Kidney capillary endothelial cell (primary cell): ENCODE results near the gene KIRREL1.

Experiments
- DNase-seq: peaks from one replicate; pipeline ENCODE4 v3.0.0-alpha.2; 2018; ENCODE audit warnings: low spot score

The KIRREL1 gene

DNA sequence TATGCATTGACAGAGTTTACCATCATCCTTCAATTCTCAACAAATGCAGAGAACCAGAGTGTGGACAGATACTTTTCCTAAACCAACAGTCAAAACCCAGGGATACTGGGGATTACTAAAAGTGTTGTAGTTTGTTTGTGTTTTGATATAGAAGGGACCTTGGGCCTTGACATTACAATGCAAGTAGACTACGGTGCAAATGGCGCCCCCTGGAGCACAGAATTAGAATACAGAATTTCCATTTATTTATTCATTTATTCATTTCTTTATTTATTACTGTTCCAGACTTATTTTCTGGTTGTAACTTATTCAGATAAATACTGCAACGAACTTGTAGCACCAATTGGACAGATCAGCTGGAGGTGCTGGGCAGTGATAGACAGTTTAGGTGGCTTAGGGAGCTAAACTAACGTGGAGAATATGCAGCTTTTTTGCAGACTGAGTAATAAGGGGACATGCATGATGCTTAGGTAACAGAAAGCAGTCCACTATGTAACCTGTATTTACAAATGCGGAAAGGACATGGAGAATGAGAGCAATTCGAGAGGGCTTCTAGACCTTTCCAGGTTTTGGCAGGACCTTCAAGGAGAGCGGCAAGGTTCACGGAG, 42.6 kb downstream of the KIRREL1 start:
- DNase-seq, result no peak

- DNase-seq, result no peak
Observed at GRCh38 chr1:158037008-158037865, 43.8 kb downstream of the KIRREL1 start.

DNA sequence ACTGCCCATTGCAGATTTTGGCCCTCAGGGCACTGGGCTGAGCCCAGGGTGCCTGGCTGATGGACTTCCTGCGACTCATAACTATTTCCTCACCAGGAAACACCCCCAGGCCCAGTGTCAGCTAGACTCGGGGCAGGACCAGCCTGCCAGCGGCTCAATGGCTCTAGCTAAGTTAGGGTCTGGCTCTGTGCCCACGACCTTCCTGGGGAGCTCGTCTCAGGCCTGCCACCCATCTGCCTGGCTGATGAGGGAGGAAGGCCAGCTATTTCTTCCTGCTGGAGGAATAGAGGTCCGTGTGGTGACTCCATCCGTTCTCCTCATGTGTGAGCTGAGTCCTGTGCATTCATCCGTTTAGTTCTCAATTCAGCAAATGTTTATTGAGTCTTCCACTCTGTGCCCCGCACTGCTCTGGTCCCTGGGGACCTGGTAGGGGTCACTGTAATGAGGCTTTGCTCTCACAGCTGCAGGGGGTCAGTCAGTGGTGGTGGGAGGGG, 44.5 kb downstream of the KIRREL1 start:
- DNase-seq, result peak; percentile 94

GRCh38 chr1:158038793-158039192, 45.3 kb downstream of the KIRREL1 start:
- DNase-seq, result no peak

DNA sequence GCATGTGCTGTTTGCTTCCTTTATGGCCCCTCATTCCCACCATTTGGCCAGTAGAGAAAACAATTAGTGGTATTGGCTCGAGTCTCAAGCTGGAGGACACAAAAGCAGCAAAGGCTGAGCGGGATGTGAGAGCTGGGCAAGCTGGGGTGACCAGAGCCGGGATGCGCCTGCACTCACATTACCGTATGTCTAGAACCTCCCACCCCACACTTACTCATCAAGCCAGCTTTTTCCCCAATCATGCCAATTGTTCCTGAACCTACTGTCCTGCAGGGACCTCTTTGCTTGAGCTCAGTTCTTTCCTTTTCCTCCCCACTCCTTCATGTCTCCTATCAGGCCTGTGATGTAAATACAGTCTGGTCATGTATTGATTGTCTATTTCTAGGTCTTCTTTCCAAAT, 45.9 kb downstream of the KIRREL1 start:
- no peak for DNase-seq

DNA sequence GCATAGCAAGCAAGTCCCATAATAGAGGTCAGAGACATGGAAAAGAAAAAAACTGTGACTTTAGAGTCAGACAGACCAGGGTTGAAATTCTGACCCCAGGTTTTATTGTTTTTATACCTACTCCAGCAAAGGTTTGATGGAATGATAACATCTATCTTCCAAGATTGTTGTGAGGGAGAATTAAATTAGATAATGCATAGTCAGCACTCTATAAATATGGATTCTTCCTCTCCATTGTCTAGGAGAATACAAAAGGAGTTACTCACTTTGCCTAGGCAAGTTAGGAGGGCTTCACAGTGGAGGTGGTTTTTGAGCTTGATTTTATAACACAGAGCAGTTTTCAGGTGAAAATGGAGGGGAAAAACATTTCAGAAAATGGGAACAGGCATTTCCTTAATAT, 46.9 kb downstream of the KIRREL1 start:
- DNase-seq, result no peak

DNA sequence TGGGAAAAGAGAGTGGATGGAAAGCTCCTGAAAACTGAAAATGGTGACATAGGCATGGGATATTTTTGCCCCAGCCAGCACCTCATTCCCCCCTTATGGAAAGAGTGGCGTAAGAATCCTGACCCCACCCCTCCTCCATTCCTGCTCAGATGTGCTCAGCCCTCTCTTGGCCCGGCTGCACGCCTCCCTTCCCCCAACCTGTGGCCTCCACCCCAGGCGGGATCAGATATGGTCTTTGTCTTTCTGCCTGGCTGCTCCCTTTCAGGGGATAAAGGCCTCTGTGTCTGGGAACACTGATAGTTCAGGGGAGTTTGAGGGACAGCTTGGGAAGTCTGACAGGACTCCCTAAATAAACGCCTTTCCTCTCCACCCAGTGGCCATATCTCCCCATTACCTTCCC, 49.8 kb downstream of the KIRREL1 start:
- DNase-seq, result no peak

DNA sequence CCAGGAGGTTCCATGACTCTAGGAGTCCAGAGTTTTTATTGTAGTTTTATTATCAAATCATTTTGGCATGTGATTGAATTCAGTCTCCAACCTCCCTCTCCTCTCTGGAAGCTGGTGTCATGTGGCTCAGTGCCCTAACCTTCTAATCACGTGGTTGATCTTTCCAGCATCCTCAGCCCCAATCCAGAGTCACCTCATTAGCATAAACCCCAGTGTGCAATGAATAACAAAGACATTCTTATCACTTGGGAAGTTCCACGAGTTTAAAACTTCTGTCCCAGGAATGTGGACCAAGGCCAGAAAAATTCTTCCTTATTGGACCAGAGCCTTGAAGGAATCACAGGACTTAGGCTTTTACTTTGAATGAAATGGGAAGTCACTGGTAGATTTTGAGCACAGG, 52.2 kb downstream of the KIRREL1 start:
- no peak for DNase-seq

DNA sequence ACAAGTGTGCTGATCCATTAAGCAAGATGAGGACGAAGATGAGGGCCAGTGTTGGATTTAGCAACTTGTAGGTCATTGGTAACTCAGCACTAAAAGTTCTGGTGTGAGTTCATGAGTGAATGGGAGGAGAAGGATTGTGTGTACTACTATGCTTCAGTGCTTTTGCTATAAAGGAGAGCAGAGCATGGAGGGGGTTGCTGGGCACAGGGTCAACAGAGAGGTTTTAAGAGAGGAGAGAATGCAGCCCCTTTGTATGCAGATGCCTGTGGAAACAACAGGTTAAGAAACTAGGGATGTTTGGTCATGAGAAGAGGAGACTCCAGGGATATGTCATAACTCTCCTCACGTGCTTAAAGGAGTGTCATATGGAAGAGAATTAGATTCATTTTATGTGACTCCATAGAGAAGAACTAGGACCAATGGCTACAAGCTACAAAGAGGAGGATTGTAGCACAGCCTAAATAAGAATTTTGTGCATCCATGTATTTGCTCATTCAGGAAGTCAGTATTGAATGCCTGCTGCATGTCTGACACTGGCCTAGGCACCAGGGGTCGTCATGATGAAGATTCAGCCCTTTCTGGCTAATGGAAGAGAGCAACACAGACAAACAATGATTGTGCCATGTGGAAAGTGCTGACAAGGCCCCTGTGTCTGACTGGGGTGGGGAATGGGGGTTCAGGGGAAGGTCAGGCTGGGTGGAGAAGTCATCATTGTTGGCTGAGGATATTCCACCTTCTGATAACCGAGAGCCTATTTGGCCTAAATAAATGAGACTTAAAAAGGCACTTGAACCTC, 53.5 kb downstream of the KIRREL1 start:
- DNase-seq, result no peak

DNA sequence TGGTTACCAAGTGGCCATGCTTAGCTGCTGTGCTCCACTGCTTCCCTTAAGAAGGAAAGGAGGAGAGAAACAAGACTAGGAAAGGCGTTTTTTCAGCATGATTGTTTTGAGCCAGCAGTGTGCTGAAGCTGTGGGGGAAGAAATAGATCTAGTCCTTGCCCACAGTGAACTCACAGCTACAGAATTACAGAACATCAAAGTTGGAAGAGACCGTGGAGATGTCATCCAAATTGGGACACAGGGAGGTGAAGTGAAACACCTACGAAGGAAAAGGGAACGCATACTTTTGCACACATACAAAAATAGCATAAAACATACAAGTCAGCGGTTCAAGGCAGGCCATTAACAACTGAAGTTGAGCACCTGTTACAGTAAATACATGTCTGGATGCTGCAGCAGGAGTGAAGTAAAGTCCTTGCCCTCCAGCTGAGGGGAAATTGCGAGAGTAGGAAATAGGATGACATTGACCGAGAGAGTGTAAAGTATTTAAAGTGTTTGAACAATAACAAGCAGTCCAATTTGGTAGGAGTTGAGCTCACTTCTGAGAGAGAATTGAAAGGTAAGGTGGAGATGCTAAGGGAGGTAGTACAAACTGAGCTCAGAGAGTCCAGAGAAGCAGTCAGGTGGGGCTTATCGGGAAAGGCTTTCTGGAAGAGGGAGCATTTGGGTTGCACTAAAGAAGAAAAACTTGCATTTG, 55.1 kb downstream of the KIRREL1 start:
- no peak for DNase-seq

- no peak for DNase-seq
Observed at GRCh38 chr1:158049853-158050252, 56.4 kb downstream of the KIRREL1 start.

DNA sequence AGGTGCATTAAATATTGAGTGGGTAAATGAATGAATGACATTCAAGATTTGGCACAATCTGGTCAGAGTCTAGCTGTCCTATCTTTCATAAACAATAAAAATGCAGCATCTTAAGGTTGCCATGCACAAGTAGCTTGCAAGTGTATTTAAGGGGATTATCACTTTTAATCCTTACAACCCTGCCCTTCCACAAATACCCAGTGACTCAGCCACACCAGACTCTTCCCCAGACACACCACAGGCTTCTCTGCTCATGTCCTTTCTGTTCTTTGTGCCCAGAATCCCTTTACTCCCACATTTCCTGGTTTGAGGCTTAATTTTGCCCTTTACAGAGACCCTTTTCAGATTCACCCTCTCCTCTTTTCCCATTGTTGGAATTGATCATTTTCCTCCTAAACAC, 59.8 kb downstream of the KIRREL1 start:
- no peak for DNase-seq

DNA sequence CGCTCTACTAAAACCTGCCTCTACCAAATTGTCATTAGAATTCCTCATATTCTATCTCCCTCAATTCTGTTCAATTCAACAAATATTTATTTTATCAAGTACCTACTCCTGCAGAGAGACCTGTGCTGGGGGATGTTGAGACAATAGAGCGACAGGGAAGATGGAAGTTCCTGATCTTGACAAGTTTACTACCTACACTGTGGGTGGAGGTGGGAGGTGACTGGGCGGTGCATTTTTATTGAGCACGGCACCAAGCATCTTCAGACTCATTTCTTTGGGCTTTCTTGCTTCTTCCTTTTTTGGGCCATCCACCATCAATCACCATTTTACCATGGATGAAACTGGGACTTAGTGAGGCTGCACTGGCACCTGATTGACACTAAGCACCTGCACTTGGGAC, 61.3 kb downstream of the KIRREL1 start:
- no peak for DNase-seq

DNA sequence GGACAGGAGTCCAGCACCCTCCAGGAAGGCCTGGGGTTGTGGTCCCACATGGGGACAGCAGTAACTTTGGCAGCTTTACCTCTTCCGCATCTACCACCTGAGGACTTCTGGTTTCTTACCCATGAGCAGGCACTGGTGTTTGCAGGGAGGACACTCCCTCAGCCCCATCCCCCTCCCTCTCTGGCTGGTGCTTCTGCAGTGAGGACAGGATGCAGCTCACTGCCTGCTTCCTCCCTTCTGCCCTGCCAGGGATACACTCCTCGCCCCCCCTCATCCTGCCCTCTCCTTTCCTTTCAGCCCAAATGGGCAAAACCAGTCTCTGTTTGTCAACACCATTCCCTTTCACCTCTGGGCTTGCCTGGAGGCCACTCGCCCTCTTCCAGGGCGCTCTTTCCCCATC, 62.4 kb downstream of the KIRREL1 start:
- DNase-seq, result peak; percentile 66

DNA sequence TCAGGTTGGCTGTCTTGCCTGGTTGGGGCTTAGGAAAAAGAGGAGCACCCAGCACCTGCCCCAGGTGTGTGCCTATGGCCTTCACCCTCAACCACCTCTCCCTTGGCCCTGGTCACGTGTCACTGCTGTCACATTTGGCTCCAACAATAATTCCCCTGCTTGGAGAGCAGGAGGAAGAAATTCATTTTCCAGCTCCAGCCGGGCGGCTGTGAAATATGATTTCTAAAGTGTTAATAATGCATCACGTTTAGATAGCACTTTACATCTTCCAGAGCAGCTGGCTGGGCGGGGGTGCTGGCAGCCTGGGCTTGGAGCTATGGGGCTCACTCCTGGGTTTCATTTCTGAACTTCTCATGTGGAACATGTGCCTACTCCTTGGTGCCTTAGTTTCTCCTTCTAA, 63.1 kb downstream of the KIRREL1 start:
- no peak for DNase-seq

GRCh38 chr1:158058237-158058985, 65.0 kb downstream of the KIRREL1 start:
- no peak for DNase-seq

GRCh38 chr1:158059984-158060383, 66.5 kb downstream of the KIRREL1 start:
- DNase-seq, result no peak

DNA sequence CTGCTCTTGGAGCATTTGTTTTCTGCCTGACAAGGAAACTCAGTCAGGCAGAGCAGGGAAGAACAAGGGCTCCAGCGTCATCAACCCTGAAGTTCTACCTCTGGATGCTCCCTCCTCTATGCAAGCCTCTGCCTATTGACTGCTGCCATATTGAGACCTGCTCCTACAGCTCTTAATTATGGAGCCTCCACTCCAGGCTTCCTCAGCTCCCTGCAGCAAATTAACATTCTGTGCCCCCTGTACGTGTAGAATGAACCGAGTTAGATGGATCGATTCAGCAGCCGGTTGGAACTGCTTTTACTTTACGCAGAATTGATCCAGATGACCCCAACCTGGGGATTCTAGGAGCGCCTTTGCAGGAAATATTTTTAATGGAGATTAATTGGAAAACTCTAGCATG, 68.7 kb downstream of the KIRREL1 start:
- DNase-seq, result no peak

- DNase-seq, result peak; percentile 25
Observed at GRCh38 chr1:158067662-158068061, 74.2 kb downstream of the KIRREL1 start.

GRCh38 chr1:158068918-158069317, 75.5 kb downstream of the KIRREL1 start:
- DNase-seq, result no peak

- no peak for DNase-seq
Observed at GRCh38 chr1:158071138-158071537, 77.7 kb downstream of the KIRREL1 start.
